ENCODE results near the gene ZNRD2. TPM values are rescaled to one million over a fixed set of nuclear protein-coding genes. Genes with fewer than 3 reads are reported as not detected.

The ZNRD2 gene
- total RNA-seq, 1 donor from 2014 or later = 37.4 TPM

GRCh38 chr11:65598258-65598699 is 28.0 kb downstream of the ZNRD2 start:
- H3K9me3 Mint-ChIP-seq (ENCODE audit: unreplicated experiment) = no peaks in the 10 kb centered on the region
- H3K36me3 Mint-ChIP-seq (ENCODE audit: low read depth, unreplicated experiment) = peaks cover 28% of the 10 kb centered on the region
- peaks cover 4% of the 10 kb centered on the region for H3K4me1 Mint-ChIP-seq (ENCODE audit: unreplicated experiment)
- no peak for TF ChIP-seq CTCF (IDR thresholded peaks at IDR 0.05; ENCODE audit: unreplicated experiment)
- no peak for DNase-seq (ENCODE audit: low spot score)
- H3K4me3 Mint-ChIP-seq (ENCODE audit: unreplicated experiment) = no peak overlapping the region
- no peak overlapping the region for H3K27ac Mint-ChIP-seq (ENCODE audit: unreplicated experiment)
- peaks cover 33% of the 10 kb centered on the region for H3K27me3 Mint-ChIP-seq (ENCODE audit: unreplicated experiment)

- no peak for DNase-seq (ENCODE audit: low spot score)
- peaks cover 30% of the 10 kb centered on the region for H3K27me3 Mint-ChIP-seq (ENCODE audit: unreplicated experiment)
- TF ChIP-seq CTCF (IDR thresholded peaks at IDR 0.05; ENCODE audit: unreplicated experiment) = no peak
- peaks cover 39% of the 10 kb centered on the region for H3K36me3 Mint-ChIP-seq (ENCODE audit: low read depth, unreplicated experiment)
- H3K4me3 Mint-ChIP-seq (ENCODE audit: unreplicated experiment) = peak overlapping the region; percentile 37
- no peaks in the 10 kb centered on the region for H3K9me3 Mint-ChIP-seq (ENCODE audit: unreplicated experiment)
- H3K4me1 Mint-ChIP-seq (ENCODE audit: unreplicated experiment) = peaks cover 7% of the 10 kb centered on the region
- no peak overlapping the region for H3K27ac Mint-ChIP-seq (ENCODE audit: unreplicated experiment)
These were observed 29.1 kb downstream of the ZNRD2 start for GRCh38 chr11:65599216-65599954.

- Mint-ChIP-seq H3K27ac (ENCODE audit: unreplicated experiment) (no peak overlapping the region), H3K27me3 (ENCODE audit: unreplicated experiment) (peaks cover 25% of the 10 kb centered on the region), H3K4me3 (ENCODE audit: unreplicated experiment) (no peak overlapping the region), H3K9me3 (ENCODE audit: unreplicated experiment) (no peaks in the 10 kb centered on the region), H3K36me3 (ENCODE audit: low read depth, unreplicated experiment) (peaks cover 40% of the 10 kb centered on the region), H3K4me1 (ENCODE audit: unreplicated experiment) (peaks cover 7% of the 10 kb centered on the region)
- no peak for TF ChIP-seq CTCF (IDR thresholded peaks at IDR 0.05; ENCODE audit: unreplicated experiment)
- DNase-seq (ENCODE audit: low spot score) = no peak
These were observed 29.6 kb downstream of the ZNRD2 start for GRCh38 chr11:65599955-65600246.

- H3K27ac Mint-ChIP-seq (ENCODE audit: unreplicated experiment) = no peak overlapping the region
- no peak for DNase-seq (ENCODE audit: low spot score)
- H3K27me3 Mint-ChIP-seq (ENCODE audit: unreplicated experiment) = peaks cover 22% of the 10 kb centered on the region
- no peaks in the 10 kb centered on the region for H3K9me3 Mint-ChIP-seq (ENCODE audit: unreplicated experiment)
- H3K36me3 Mint-ChIP-seq (ENCODE audit: low read depth, unreplicated experiment) = peaks cover 54% of the 10 kb centered on the region
- peaks cover 31% of the 10 kb centered on the region for H3K4me1 Mint-ChIP-seq (ENCODE audit: unreplicated experiment)
- H3K4me3 Mint-ChIP-seq (ENCODE audit: unreplicated experiment) = peak overlapping the region; percentile 69
- no peak for TF ChIP-seq CTCF (IDR thresholded peaks at IDR 0.05; ENCODE audit: unreplicated experiment)
These were observed 34.0 kb downstream of the ZNRD2 start for GRCh38 chr11:65604258-65604657.

DNA sequence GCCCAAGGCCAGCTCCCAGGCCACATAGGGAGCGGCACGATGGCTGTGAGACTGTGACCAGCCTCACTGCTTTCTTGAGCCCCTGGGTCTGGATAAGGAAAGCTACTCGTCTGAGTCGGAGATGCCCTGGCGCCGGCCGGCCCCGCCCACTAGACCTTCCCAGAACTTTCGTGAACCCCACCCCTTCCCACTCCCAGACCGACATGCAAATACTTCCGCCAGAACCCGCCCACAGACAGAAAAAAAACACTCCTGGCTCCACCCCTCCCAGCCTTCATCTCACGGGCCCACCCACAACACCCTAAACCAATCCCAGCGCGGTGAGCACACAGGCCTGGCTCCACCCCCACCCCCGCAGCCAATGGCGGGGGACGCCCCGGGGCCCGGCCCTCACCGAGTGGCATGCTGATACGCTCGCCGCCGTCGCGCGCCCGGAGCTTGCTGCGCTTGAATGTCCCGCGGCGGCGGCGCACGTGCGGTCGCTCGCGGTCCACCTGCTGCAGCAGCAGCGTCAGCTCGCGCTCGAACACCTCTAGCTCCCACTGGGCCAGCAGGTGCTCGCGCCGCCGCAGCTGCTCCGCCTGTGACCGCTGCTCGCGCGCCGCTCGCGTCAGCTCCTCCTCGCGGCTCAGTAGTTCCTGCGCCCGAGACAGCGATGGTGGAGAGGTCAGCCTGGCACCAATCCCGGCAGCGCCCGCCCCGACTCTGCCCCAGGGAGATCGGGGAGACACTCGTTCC is 36.8 kb downstream of the ZNRD2 start:
- Mint-ChIP-seq H3K36me3 (ENCODE audit: low read depth, unreplicated experiment) (peaks cover 66% of the 10 kb centered on the region), H3K4me3 (ENCODE audit: unreplicated experiment) (peak overlapping the region; percentile 83), H3K27ac (ENCODE audit: unreplicated experiment) (no peak overlapping the region)

More for the DNA sequence above, 36.8 kb downstream of the ZNRD2 start:
- DNase-seq (ENCODE audit: low spot score) = peak; percentile 91
- Mint-ChIP-seq H3K4me1 (ENCODE audit: unreplicated experiment) (peaks cover 54% of the 10 kb centered on the region), H3K9me3 (ENCODE audit: unreplicated experiment) (no peaks in the 10 kb centered on the region), H3K27me3 (ENCODE audit: unreplicated experiment) (peaks cover 19% of the 10 kb centered on the region)
- no peak for TF ChIP-seq CTCF (IDR thresholded peaks at IDR 0.05; ENCODE audit: unreplicated experiment)

All from endothelial cell (in vitro differentiated cells).